ENCODE results near the gene ZAP70. TPM values are rescaled to one million over a fixed set of nuclear protein-coding genes. Genes with fewer than 3 reads are reported as not detected.

Gene ZAP70
- total and polyA plus RNA-seq, 2 of the 13 experiments (the other 11 are each of a cell fraction or from before 2014, with no cell fraction given), result 0.51 to 4.0 TPM

GRCh38 chr2:97740590-97741182 lies 27.3 kb downstream of the ZAP70 start (continued):
- TF ChIP-seq KLF16 (CRISPR knock-in tag; IDR thresholded peaks at IDR 0.05) (no peak), ZNF574 (CRISPR knock-in tag; IDR thresholded peaks at IDR 0.05) (peak; percentile 53), CENPX (CRISPR knock-in tag; IDR thresholded peaks at IDR 0.05) (no peak), ZHX1 (CRISPR knock-in tag; IDR thresholded peaks at IDR 0.05; ENCODE audit: low read depth) (no peak), KDM5B (CRISPR knock-in tag; IDR thresholded peaks at IDR 0.05; ENCODE audit: borderline replicate concordance) (no peak), FOXC1 (CRISPR knock-in tag; IDR thresholded peaks at IDR 0.05; ENCODE audit: borderline replicate concordance) (no peak), HDAC1 (CRISPR knock-in tag; IDR thresholded peaks at IDR 0.05) (no peak), SATB2 (CRISPR knock-in tag; IDR thresholded peaks at IDR 0.05) (no peak), PHF8 (CRISPR knock-in tag; IDR thresholded peaks at IDR 0.05) (peak; percentile 37; the same call in 1 of the 2 replicates), FOXA3 (CRISPR knock-in tag; IDR thresholded peaks at IDR 0.05) (no peak), SKI (IDR thresholded peaks at IDR 0.05; ENCODE audit: partially characterized antibody) (no peak)
- TF ChIP-seq, protein P1, sequence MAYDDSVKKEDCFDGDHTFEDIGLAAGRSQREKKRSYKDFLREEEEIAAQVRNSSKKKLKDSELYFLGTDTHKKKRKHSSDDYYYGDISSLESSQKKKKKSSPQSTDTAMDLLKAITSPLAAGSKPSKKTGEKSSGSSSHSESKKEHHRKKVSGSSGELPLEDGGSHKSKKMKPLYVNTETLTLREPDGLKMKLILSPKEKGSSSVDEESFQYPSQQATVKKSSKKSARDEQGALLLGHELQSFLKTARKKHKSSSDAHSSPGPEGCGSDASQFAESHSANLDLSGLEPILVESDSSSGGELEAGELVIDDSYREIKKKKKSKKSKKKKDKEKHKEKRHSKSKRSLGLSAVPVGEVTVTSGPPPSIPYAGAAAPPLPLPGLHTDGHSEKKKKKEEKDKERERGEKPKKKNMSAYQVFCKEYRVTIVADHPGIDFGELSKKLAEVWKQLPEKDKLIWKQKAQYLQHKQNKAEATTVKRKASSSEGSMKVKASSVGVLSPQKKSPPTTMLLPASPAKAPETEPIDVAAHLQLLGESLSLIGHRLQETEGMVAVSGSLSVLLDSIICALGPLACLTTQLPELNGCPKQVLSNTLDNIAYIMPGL (CRISPR knock-in tag; IDR thresholded peaks at IDR 0.05; ENCODE audit: borderline replicate concordance in 1 of 2, low read depth in 1 of 2), result peak; percentile 71 to 78; a peak in 3 of 4 replicates
- TF ChIP-seq, protein P2, sequence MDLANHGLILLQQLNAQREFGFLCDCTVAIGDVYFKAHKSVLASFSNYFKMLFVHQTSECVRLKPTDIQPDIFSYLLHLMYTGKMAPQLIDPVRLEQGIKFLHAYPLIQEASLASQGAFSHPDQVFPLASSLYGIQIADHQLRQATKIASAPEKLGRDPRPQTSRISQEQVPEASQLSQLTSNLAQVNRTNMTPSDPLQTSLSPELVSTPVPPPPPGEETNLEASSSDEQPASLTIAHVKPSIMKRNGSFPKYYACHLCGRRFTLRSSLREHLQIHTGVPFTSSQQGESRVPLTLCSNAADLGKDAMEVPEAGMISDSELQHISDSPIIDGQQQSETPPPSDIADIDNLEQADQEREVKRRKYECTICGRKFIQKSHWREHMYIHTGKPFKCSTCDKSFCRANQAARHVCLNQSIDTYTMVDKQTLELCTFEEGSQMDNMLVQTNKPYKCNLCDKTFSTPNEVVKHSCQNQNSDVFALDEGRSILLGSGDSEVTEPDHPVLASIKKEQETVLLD (CRISPR knock-in tag; IDR thresholded peaks at IDR 0.05; ENCODE audit: low read depth), result no peak
- TF ChIP-seq, protein P3, sequence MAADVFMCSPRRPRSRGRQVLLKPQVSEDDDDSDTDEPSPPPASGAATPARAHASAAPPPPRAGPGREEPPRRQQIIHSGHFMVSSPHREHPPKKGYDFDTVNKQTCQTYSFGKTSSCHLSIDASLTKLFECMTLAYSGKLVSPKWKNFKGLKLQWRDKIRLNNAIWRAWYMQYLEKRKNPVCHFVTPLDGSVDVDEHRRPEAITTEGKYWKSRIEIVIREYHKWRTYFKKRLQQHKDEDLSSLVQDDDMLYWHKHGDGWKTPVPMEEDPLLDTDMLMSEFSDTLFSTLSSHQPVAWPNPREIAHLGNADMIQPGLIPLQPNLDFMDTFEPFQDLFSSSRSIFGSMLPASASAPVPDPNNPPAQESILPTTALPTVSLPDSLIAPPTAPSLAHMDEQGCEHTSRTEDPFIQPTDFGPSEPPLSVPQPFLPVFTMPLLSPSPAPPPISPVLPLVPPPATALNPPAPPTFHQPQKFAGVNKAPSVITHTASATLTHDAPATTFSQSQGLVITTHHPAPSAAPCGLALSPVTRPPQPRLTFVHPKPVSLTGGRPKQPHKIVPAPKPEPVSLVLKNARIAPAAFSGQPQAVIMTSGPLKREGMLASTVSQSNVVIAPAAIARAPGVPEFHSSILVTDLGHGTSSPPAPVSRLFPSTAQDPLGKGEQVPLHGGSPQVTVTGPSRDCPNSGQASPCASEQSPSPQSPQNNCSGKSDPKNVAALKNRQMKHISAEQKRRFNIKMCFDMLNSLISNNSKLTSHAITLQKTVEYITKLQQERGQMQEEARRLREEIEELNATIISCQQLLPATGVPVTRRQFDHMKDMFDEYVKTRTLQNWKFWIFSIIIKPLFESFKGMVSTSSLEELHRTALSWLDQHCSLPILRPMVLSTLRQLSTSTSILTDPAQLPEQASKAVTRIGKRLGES (CRISPR knock-in tag; IDR thresholded peaks at IDR 0.05; ENCODE audit: borderline replicate concordance), result no peak
